Activated CD4-positive, alpha-beta T cell treated with anti-CD3 and anti-CD28 coated beads, Interleukin-10, Interleukin-2, amounts not matched to agents 100 ng/mL and 50 ng/mL, durations not matched to agents 16 hours and 8 hours (primary cell): Measurements from ENCODE around the gene LCN1.
"Not testable (repeated sequence)": the region's sequence is repeated elsewhere in the genome, so short reads cannot be mapped to it uniquely, and the experiment has no call there.

Experiments
- DNase-seq: peaks from one replicate; pipeline ENCODE4 v3.0.0-alpha.2; 2020

The LCN1 gene

GRCh38 chr9:135524130-135524861 lies 3.1 kb downstream of the LCN1 start:
- DNase-seq, result no peak

- DNase-seq, result no peak
Observed at GRCh38 chr9:135525241-135526088, 4.2 kb downstream of the LCN1 start.

GRCh38 chr9:135526089-135526729 lies 5.0 kb downstream of the LCN1 start:
- no peak for DNase-seq

- DNase-seq, result no peak
Observed at GRCh38 chr9:135526730-135527571, 5.7 kb downstream of the LCN1 start.

- DNase-seq, result not testable (repeated sequence)
Observed at GRCh38 chr9:135528842-135529435, 7.7 kb downstream of the LCN1 start.

- DNase-seq, result no peak
Observed at GRCh38 chr9:135530146-135530545, 8.9 kb downstream of the LCN1 start.

GRCh38 chr9:135531096-135531495 lies 9.9 kb downstream of the LCN1 start:
- DNase-seq, result no peak

- no peak for DNase-seq
Observed at GRCh38 chr9:135533113-135533512, 11.9 kb downstream of the LCN1 start.

GRCh38 chr9:135533674-135534073 lies 12.4 kb downstream of the LCN1 start:
- DNase-seq, result no peak

- DNase-seq, result peak; percentile 22
Observed at GRCh38 chr9:135534192-135534711, 13.0 kb downstream of the LCN1 start.

- not testable (repeated sequence) for DNase-seq
Observed at GRCh38 chr9:135534826-135535225, 13.6 kb downstream of the LCN1 start.

GRCh38 chr9:135535631-135536030 lies 14.4 kb downstream of the LCN1 start:
- not testable (repeated sequence) for DNase-seq

- peak; percentile 40 for DNase-seq
Observed at GRCh38 chr9:135536216-135536615, 15.0 kb downstream of the LCN1 start.

GRCh38 chr9:135543262-135543894 lies 22.1 kb downstream of the LCN1 start:
- not testable (repeated sequence) for DNase-seq

- no peak for DNase-seq
Observed at GRCh38 chr9:135544981-135545635, 23.9 kb downstream of the LCN1 start.

- not testable (repeated sequence) for DNase-seq
Observed at GRCh38 chr9:135545646-135546176, 24.5 kb downstream of the LCN1 start, which contains the start of gene OBP2A. Gene OBP2A, plus strand, starts transcription at chr9:135546126. Its CDS starts 55 bp downstream, at chr9:135546181.

GRCh38 chr9:135546792-135547617 lies 25.8 kb downstream of the LCN1 start:
- DNase-seq, result not testable (repeated sequence)

- no peak for DNase-seq
Observed at GRCh38 chr9:135547756-135548736, 26.8 kb downstream of the LCN1 start.
